ENCODE results near the gene SLC39A2.

The SLC39A2 gene

GRCh38 chr14:20976291-20976690, 22.8 kb upstream of the SLC39A2 start:
- TF ChIP-seq ZNF23 (tag by site-specific recombination; IDR thresholded peaks at IDR 0.05; ENCODE audit: borderline replicate concordance) (no peak), ZNF529 (tag by site-specific recombination; IDR thresholded peaks at IDR 0.05; ENCODE audit: insufficient replicate concordance) (no peak), ZNF670 (tag by site-specific recombination; IDR thresholded peaks at IDR 0.05; ENCODE audit: low read depth) (no peak), REST (tag by site-specific recombination; IDR thresholded peaks at IDR 0.05) (no peak), ZSCAN23 (tag by site-specific recombination; IDR thresholded peaks at IDR 0.05) (no peak), ZNF391 (tag by site-specific recombination; IDR thresholded peaks at IDR 0.05; ENCODE audit: borderline replicate concordance, low read depth) (no peak), ZNF2 (tag by site-specific recombination; IDR thresholded peaks at IDR 0.05) (no peak), ZNF585B (tag by site-specific recombination; IDR thresholded peaks at IDR 0.05) (no peak), ZNF362 (tag by site-specific recombination; IDR thresholded peaks at IDR 0.05) (no peak), ZNF645 (tag by site-specific recombination; IDR thresholded peaks at IDR 0.05) (no peak), ZNF324 (tag by site-specific recombination; IDR thresholded peaks at IDR 0.05) (no peak), ZNF280D (tag by site-specific recombination; IDR thresholded peaks at IDR 0.05) (no peak), ZNF521 (tag by site-specific recombination; IDR thresholded peaks at IDR 0.05) (no peak), ZNF785 (tag by site-specific recombination; IDR thresholded peaks at IDR 0.05) (no peak), ZNF660 (tag by site-specific recombination; IDR thresholded peaks at IDR 0.05) (no peak)
- Histone ChIP-seq H3K27ac (ENCODE audit: extremely low read depth, low read depth, low read length) (no peak overlapping the region), H3K4me3 (ENCODE audit: low read depth, low read length) (no peak overlapping the region), H3K4me1 (ENCODE audit: control insufficient read depth, insufficient read depth, low read length) (no peaks in the 10 kb centered on the region), H3K36me3 (ENCODE audit: control insufficient read depth in 2 of 2, insufficient read depth in 1 of 2, low read length in 2 of 2) (no peaks in the 10 kb centered on the region), H3K9me3 (ENCODE audit: control insufficient read depth, insufficient read depth, low read depth, low read length) (no peaks in the 10 kb centered on the region)
- ChIA-PET CTCF (interaction anchor here (1.4 kb wide), 1 partner anchor 116 kb away, joined by 3 read pairs; no protein-coding TSS in a partner anchor), POLR2A (no interaction called here)

- H3K4me1 ChIP-seq (ENCODE audit: control insufficient read depth, insufficient read depth, low read length), result no peaks in the 10 kb centered on the region
- H3K4me3 ChIP-seq (ENCODE audit: low read depth, low read length), result no peak overlapping the region
- POLR2A ChIA-PET, result no interaction called here
- H3K27ac ChIP-seq (ENCODE audit: extremely low read depth, low read depth, low read length), result no peak overlapping the region
- H3K36me3 ChIP-seq (ENCODE audit: control insufficient read depth in 2 of 2, insufficient read depth in 1 of 2, low read length in 2 of 2), result no peaks in the 10 kb centered on the region
- no peaks in the 10 kb centered on the region for H3K9me3 ChIP-seq (ENCODE audit: control insufficient read depth, insufficient read depth, low read depth, low read length)
- CTCF ChIA-PET, result interaction anchor here (1.0 to 1.2 kb wide), 2 partner anchors 8 to 36 kb away, joined by 3 to 5 read pairs; no protein-coding TSS in a partner anchor
- TF ChIP-seq ELK4 (IDR thresholded peaks at IDR 0.05; ENCODE audit: borderline replicate concordance, low read depth, low read length) (no peak), ZBTB48 (tag by site-specific recombination; IDR thresholded peaks at IDR 0.05) (no peak), ZNF837 (tag by site-specific recombination; IDR thresholded peaks at IDR 0.05) (no peak), ZSCAN16 (tag by site-specific recombination; IDR thresholded peaks at IDR 0.05) (no peak), ZNF544 (tag by site-specific recombination; IDR thresholded peaks at IDR 0.05) (no peak), ZBTB17 (tag by site-specific recombination; IDR thresholded peaks at IDR 0.05) (no peak), PRDM6 (tag by site-specific recombination; IDR thresholded peaks at IDR 0.05) (no peak), ZNF26 (tag by site-specific recombination; IDR thresholded peaks at IDR 0.05) (no peak)
These were observed 20.4 kb upstream of the SLC39A2 start for GRCh38 chr14:20978687-20979086.
